Mesenchymal stem cell (in vitro differentiated cells and primary cell): Measurements from ENCODE around the gene TESK2.
"Not testable (repeated sequence)": the region's sequence is repeated elsewhere in the genome, so short reads cannot be mapped to it uniquely, and the experiment has no call there.

Source experiments
- DNase-seq: peaks from one replicate; pipeline ENCODE4 v3.0.0-alpha.2; 2013
- H2AFZ ChIP-seq: one replicate; pipeline ENCODE4 v1.6.1; 2013; ENCODE audit warnings: low read depth, mild to moderate bottlenecking, control low read depth, inconsistent platforms, low read length, moderate library complexity
- H2AK5ac ChIP-seq: 2 replicates; pipeline ENCODE4 v1.6.1; 2013; ENCODE audit warnings: low read length, moderate library complexity, mild to moderate bottlenecking, inconsistent platforms; ENCODE audit not compliant: severe bottlenecking
- H2BK120ac ChIP-seq: one replicate; pipeline ENCODE4 v1.6.1; 2013; ENCODE audit warnings: low read depth, mild to moderate bottlenecking, inconsistent platforms, low read length, moderate library complexity
- H2BK12ac ChIP-seq, 2 experiments: one replicate each; pipeline ENCODE4 v1.6.1; 2013; ENCODE audit warnings: inconsistent platforms in 2 of 2, low read length in 2 of 2, mild to moderate bottlenecking in 2 of 2, moderate library complexity in 2 of 2, control low read depth in 1 of 2
- H2BK15ac ChIP-seq: one replicate; pipeline ENCODE4 v1.6.1; 2013; ENCODE audit warnings: mild to moderate bottlenecking, low read depth, inconsistent platforms; ENCODE audit not compliant: poor library complexity, severe bottlenecking
- H2BK5ac ChIP-seq: 2 replicates; pipeline ENCODE4 v1.6.1; 2013; ENCODE audit warnings: low read depth, mild to moderate bottlenecking, low read length, control low read depth, inconsistent platforms; ENCODE audit not compliant: poor library complexity, severe bottlenecking
- H3K14ac ChIP-seq, 2 experiments: one replicate each; pipeline ENCODE4 v1.6.1; 2013; ENCODE audit warnings: inconsistent platforms in 2 of 2, low read length in 2 of 2, control low read depth in 1 of 2, mild to moderate bottlenecking in 1 of 2, moderate library complexity in 1 of 2
- H3K18ac ChIP-seq, 2 experiments: one replicate each; pipeline ENCODE4 v1.6.1; 2013; ENCODE audit warnings: inconsistent platforms in 2 of 2, low read length in 2 of 2, control low read depth in 1 of 2, low read depth in 1 of 2, mild to moderate bottlenecking in 1 of 2
- H3K23ac ChIP-seq, 2 experiments: one replicate each; pipeline ENCODE4 v1.6.1; 2013; ENCODE audit warnings: inconsistent platforms in 2 of 2, low read length in 2 of 2, mild to moderate bottlenecking in 2 of 2, moderate library complexity in 2 of 2, control low read depth in 1 of 2
- H3K27ac ChIP-seq: 2 replicates; pipeline ENCODE4 v1.5.1; 2013; ENCODE audit warnings: mild to moderate bottlenecking, moderate library complexity, low read length, control low read depth, inconsistent platforms; ENCODE audit not compliant: poor library complexity, severe bottlenecking
- H3K27me3 ChIP-seq, 2 experiments: 2 replicates each; pipeline versions ENCODE4 v1.6.1 to v1.7.0; 2013; ENCODE audit warnings: low read length in 2 of 2, mild to moderate bottlenecking in 2 of 2, moderate library complexity in 2 of 2, control low read depth in 1 of 2, inconsistent platforms in 1 of 2; ENCODE audit not compliant: control insufficient read depth in 1 of 2, insufficient read depth in 1 of 2
- H3K36me3 ChIP-seq, 2 experiments: 2 replicates each; pipeline versions ENCODE4 v1.6.1 to v1.7.0; 2013; ENCODE audit warnings: low read length in 2 of 2, control low read depth in 1 of 2, inconsistent platforms in 1 of 2, low read depth in 1 of 2, mild to moderate bottlenecking in 1 of 2; ENCODE audit not compliant: insufficient read depth in 2 of 2, control insufficient read depth in 1 of 2
- H3K4ac ChIP-seq, 2 experiments: one replicate each; pipeline ENCODE4 v1.6.1; 2013; ENCODE audit warnings: inconsistent platforms in 2 of 2, low read length in 2 of 2, mild to moderate bottlenecking in 2 of 2, moderate library complexity in 2 of 2, control low read depth in 1 of 2, low read depth in 1 of 2
- H3K4me1 ChIP-seq: 2 replicates; pipeline ENCODE4 v1.6.1; 2013; ENCODE audit warnings: low read depth, low read length, control low read depth; ENCODE audit not compliant: control insufficient read depth, insufficient read depth
- H3K4me2 ChIP-seq: 2 replicates; pipeline ENCODE4 v1.6.1; 2013; ENCODE audit warnings: low read length, mild to moderate bottlenecking, inconsistent platforms; ENCODE audit not compliant: poor library complexity, severe bottlenecking
- H3K4me3 ChIP-seq, 2 experiments: 2 replicates each; pipeline versions ENCODE4 v1.5.1 to v1.7.0; 2013; ENCODE audit warnings: low read length in 2 of 2, mild to moderate bottlenecking in 2 of 2, control low read depth in 1 of 2, low read depth in 1 of 2; ENCODE audit not compliant: insufficient read depth in 1 of 2
- H3K79me1 ChIP-seq: replicated peaks from 2 replicates; pipeline ENCODE4 v1.6.1; 2013; ENCODE audit warnings: mild to moderate bottlenecking, control low read depth, low read length, inconsistent platforms; ENCODE audit not compliant: poor library complexity, severe bottlenecking
- H3K9ac ChIP-seq: 2 replicates; pipeline ENCODE4 v1.7.0; 2013; ENCODE audit warnings: mild to moderate bottlenecking, low read length, moderate library complexity
- H3K9me3 ChIP-seq: 2 replicates; pipeline ENCODE4 v1.7.0; 2013; ENCODE audit warnings: mild to moderate bottlenecking, low read length; ENCODE audit not compliant: control insufficient read depth
- H4K8ac ChIP-seq: one replicate; pipeline ENCODE4 v1.6.1; 2013; ENCODE audit warnings: inconsistent platforms, mild to moderate bottlenecking, low read length, moderate library complexity
- H4K91ac ChIP-seq: one replicate; pipeline ENCODE4 v1.6.1; 2013; ENCODE audit warnings: mild to moderate bottlenecking, low read length, inconsistent platforms
- WGBS: methylation state at CpG from one replicate; pipeline ENCODE4 v1.1.7; 2013; ENCODE audit warnings: mixed read lengths; 5-methylcytosine and 5-hydroxymethylcytosine counted together

TESK2 gene

GRCh38 chr1:45518910-45519309, 27.9 kb upstream of the TESK2 start:
- peaks cover 30 to 43% of the 10 kb centered on the region in 2 experiments for H3K36me3 ChIP-seq
- no peak overlapping the region for H4K91ac ChIP-seq
- WGBS = 100% methylated on average over 1 of the region's 1 CpG
- H3K27me3 ChIP-seq = no peaks in the 10 kb centered on the region
- no peak overlapping the region for H2BK120ac ChIP-seq
- peaks cover 5% of the 10 kb centered on the region for H3K4me1 ChIP-seq
- no peak overlapping the region for H3K27ac ChIP-seq
- H3K18ac ChIP-seq = no peak overlapping the region
- no peak overlapping the region for H2BK5ac ChIP-seq
- H3K4me3 ChIP-seq = peak overlapping the region in 1 of 2 experiments; percentile 97
- no peak overlapping the region for H3K4ac ChIP-seq
- no peak overlapping the region for H2BK12ac ChIP-seq
- no peak overlapping the region for H2BK15ac ChIP-seq
- no peak overlapping the region for H2AFZ ChIP-seq
- peak overlapping the region; percentile 41 for H3K9ac ChIP-seq
- H3K14ac ChIP-seq = no peak overlapping the region
- H4K8ac ChIP-seq = no peak overlapping the region
- DNase-seq = no peak
- no peak overlapping the region for H3K4me2 ChIP-seq
- no peaks in the 10 kb centered on the region for H3K79me1 ChIP-seq
- H3K23ac ChIP-seq = no peak overlapping the region
- no peaks in the 10 kb centered on the region for H3K9me3 ChIP-seq
- H2AK5ac ChIP-seq = no peak overlapping the region

GRCh38 chr1:45518366-45518765, 27.4 kb upstream of the TESK2 start:
- not testable (repeated sequence) for H3K18ac ChIP-seq, H2BK12ac ChIP-seq, H3K27me3 ChIP-seq, H3K4me1 ChIP-seq, H3K23ac ChIP-seq, DNase-seq, H4K8ac ChIP-seq, H3K9me3 ChIP-seq, H2BK120ac ChIP-seq, H3K79me1 ChIP-seq, H3K14ac ChIP-seq, H2BK5ac ChIP-seq, H3K4me2 ChIP-seq, H3K4ac ChIP-seq, H2AFZ ChIP-seq, H4K91ac ChIP-seq, H3K27ac ChIP-seq, H2BK15ac ChIP-seq, H2AK5ac ChIP-seq
- Histone ChIP-seq H3K9ac (peak overlapping the region; percentile 41), H3K4me3 (peak overlapping the region in 1 of 2 experiments; percentile 97), H3K36me3 (peaks cover 34 to 49% of the 10 kb centered on the region in 2 experiments)
- WGBS = 93% methylated on average over 2 of the region's 4 CpGs

GRCh38 chr1:45516465-45516864, 25.5 kb upstream of the TESK2 start:
- peaks cover 5% of the 10 kb centered on the region for H3K4me1 ChIP-seq
- no peak overlapping the region for H3K4ac ChIP-seq
- WGBS = 86% methylated on average over 1 of the region's 4 CpGs
- H2BK12ac ChIP-seq = no peak overlapping the region
- no peak overlapping the region for H3K4me3 ChIP-seq
- H3K79me1 ChIP-seq = peaks cover 1% of the 10 kb centered on the region
- H4K91ac ChIP-seq = no peak overlapping the region
- H3K36me3 ChIP-seq = peaks cover 44 to 67% of the 10 kb centered on the region in 2 experiments
- no peaks in the 10 kb centered on the region for H3K27me3 ChIP-seq
- H3K23ac ChIP-seq = no peak overlapping the region
- no peak overlapping the region for H3K14ac ChIP-seq
- no peak overlapping the region for H4K8ac ChIP-seq
- no peak overlapping the region for H3K4me2 ChIP-seq
- no peak for DNase-seq
- H2BK5ac ChIP-seq = no peak overlapping the region
- no peaks in the 10 kb centered on the region for H3K9me3 ChIP-seq
- no peak overlapping the region for H3K18ac ChIP-seq
- no peak overlapping the region for H2BK120ac ChIP-seq
- H2BK15ac ChIP-seq = no peak overlapping the region
- H3K27ac ChIP-seq = no peak overlapping the region
- H2AFZ ChIP-seq = no peak overlapping the region
- no peak overlapping the region for H2AK5ac ChIP-seq
- no peak overlapping the region for H3K9ac ChIP-seq

GRCh38 chr1:45516036-45516435, 25.1 kb upstream of the TESK2 start:
- H3K23ac ChIP-seq = no peak overlapping the region
- H2AFZ ChIP-seq = no peak overlapping the region
- H2BK120ac ChIP-seq = no peak overlapping the region
- no peak overlapping the region for H3K4me2 ChIP-seq
- H3K36me3 ChIP-seq = peaks cover 47 to 71% of the 10 kb centered on the region in 2 experiments
- peaks cover 5% of the 10 kb centered on the region for H3K4me1 ChIP-seq
- no peak for DNase-seq
- no peaks in the 10 kb centered on the region for H3K9me3 ChIP-seq
- H3K27me3 ChIP-seq = no peaks in the 10 kb centered on the region
- no peak overlapping the region for H4K8ac ChIP-seq
- no peak overlapping the region for H3K27ac ChIP-seq
- H3K18ac ChIP-seq = no peak overlapping the region
- H2AK5ac ChIP-seq = no peak overlapping the region
- H2BK12ac ChIP-seq = no peak overlapping the region
- 77% methylated on average over 3 of the region's 3 CpGs for WGBS
- no peak overlapping the region for H3K4ac ChIP-seq
- no peak overlapping the region for H4K91ac ChIP-seq
- no peak overlapping the region for H3K4me3 ChIP-seq
- no peak overlapping the region for H2BK15ac ChIP-seq
- peaks cover 3% of the 10 kb centered on the region for H3K79me1 ChIP-seq
- H3K9ac ChIP-seq = no peak overlapping the region
- H3K14ac ChIP-seq = no peak overlapping the region
- no peak overlapping the region for H2BK5ac ChIP-seq
